Ishikawa (cell line): ENCODE results near the gene ADRB2.
A peak's percentile ranks its signal among the peaks of the same experiment; 100 is the strongest.

ENCODE experiments used
- CEBPB ChIP-seq: IDR thresholded peaks from 2 replicates; pipeline ENCODE4 v1.6.1; 2012
- CREB1 ChIP-seq: IDR thresholded peaks from 2 replicates; pipeline ENCODE4 v1.6.1; 2012; ENCODE audit warnings: low read depth
- EGR1 ChIP-seq: IDR thresholded peaks from 2 replicates; pipeline ENCODE4 v1.6.1; 2012
- EP300 ChIP-seq: IDR thresholded peaks from 2 replicates; pipeline ENCODE4 v1.6.1; 2012; ENCODE audit warnings: borderline replicate concordance
- FOXM1 ChIP-seq: IDR thresholded peaks from 2 replicates; pipeline ENCODE4 v1.6.1; 2012; ENCODE audit warnings: low read depth, borderline replicate concordance
- MAX ChIP-seq: IDR thresholded peaks from 2 replicates; pipeline ENCODE4 v1.6.1; 2012
- NFIC ChIP-seq: IDR thresholded peaks from 2 replicates; pipeline ENCODE4 v1.6.1; 2012
- RAD21 ChIP-seq: IDR thresholded peaks from 2 replicates; pipeline ENCODE4 v1.6.1; 2012; ENCODE audit warnings: low read depth
- REST ChIP-seq: IDR thresholded peaks from 2 replicates; pipeline ENCODE4 v1.6.1; 2012; ENCODE audit warnings: low read depth, mild to moderate bottlenecking
- TAF1 ChIP-seq: IDR thresholded peaks from 2 replicates; pipeline ENCODE4 v1.6.1; 2012; ENCODE audit warnings: low read depth, mild to moderate bottlenecking
- TCF12 ChIP-seq: IDR thresholded peaks from 2 replicates; pipeline ENCODE4 v1.6.1; 2012; ENCODE audit warnings: low read depth
- TEAD4 ChIP-seq: IDR thresholded peaks from 2 replicates; pipeline ENCODE4 v1.6.1; 2012
- USF1 ChIP-seq: IDR thresholded peaks from 2 replicates; pipeline ENCODE4 v1.6.1; 2012
- YY1 ChIP-seq: IDR thresholded peaks from 2 replicates; pipeline ENCODE4 v1.6.1; 2012; ENCODE audit warnings: low read depth
- ZBTB7A ChIP-seq: IDR thresholded peaks from 2 replicates; pipeline ENCODE4 v1.6.1; 2012; ENCODE audit warnings: low read depth

The ADRB2 gene

GRCh38 chr5:148826053-148826738 lies at the start of gene ADRB2:
ADRB2 (plus strand) TSS chr5:148826611; CDS start chr5:148826832, 221 bp downstream.
- TF ChIP-seq TAF1 (peak; percentile 85), TCF12 (peak; percentile 25; the same call in 1 of the 2 replicates), MAX (peak; percentile 71), EP300 (no peak)

GRCh38 chr5:148776780-148777179 lies 49.6 kb upstream of the ADRB2 start:
- TF ChIP-seq NFIC (no peak), EGR1 (no peak), YY1 (no peak), CEBPB (no peak), TCF12 (no peak), MAX (no peak), USF1 (no peak), REST (no peak), EP300 (no peak), CREB1 (no peak), FOXM1 (no peak), RAD21 (no peak), TEAD4 (no peak), ZBTB7A (no peak), TAF1 (no peak)

GRCh38 chr5:148778882-148779281 lies 47.5 kb upstream of the ADRB2 start:
- no peak for TF ChIP-seq RAD21
- no peak for TF ChIP-seq ZBTB7A
- no peak for TF ChIP-seq EGR1
- no peak for TF ChIP-seq CREB1
- TF ChIP-seq TCF12 = no peak

- TF ChIP-seq MAX = no peak
Observed at GRCh38 chr5:148780711-148781110, 45.7 kb upstream of the ADRB2 start.

- TF ChIP-seq USF1 (no peak), REST (no peak), FOXM1 (no peak), TEAD4 (no peak), EGR1 (no peak), EP300 (no peak), TCF12 (no peak), YY1 (no peak), TAF1 (no peak), NFIC (no peak), ZBTB7A (no peak)
Observed at GRCh38 chr5:148781766-148782165, 44.6 kb upstream of the ADRB2 start.

GRCh38 chr5:148785223-148785622 lies 41.2 kb upstream of the ADRB2 start:
- no peak for TF ChIP-seq TAF1
- no peak for TF ChIP-seq CEBPB
- TF ChIP-seq RAD21 = no peak
- no peak for TF ChIP-seq FOXM1

GRCh38 chr5:148786456-148786855 lies 40.0 kb upstream of the ADRB2 start:
- TF ChIP-seq EP300 (no peak), TCF12 (no peak), EGR1 (no peak), RAD21 (no peak), REST (no peak)
